ENCODE measurements around the gene TOR1AIP1.
"Not testable (repeated sequence)": the region's sequence is repeated elsewhere in the genome, so short reads cannot be mapped to it uniquely, and the experiment has no call there.

Gene TOR1AIP1

DNA sequence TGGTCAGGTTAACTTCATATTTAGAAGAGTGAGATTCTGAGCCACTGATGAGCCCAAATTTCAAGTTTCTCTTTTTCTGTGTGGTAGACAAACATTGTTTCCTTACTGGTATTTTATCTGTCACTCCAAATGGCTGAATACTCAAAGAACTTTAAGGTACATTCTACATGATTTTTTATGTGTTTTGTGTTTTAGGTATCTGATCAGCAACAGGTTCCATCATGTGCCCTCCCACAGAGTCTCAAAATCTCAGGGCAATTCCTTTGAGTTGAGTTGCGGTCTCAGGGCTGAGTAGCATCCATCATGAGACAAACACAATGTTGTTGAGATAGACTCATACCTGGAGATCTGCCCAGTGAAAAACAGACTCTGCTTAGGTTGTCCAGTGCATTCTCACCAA lies 57.9 kb downstream of the TOR1AIP1 start:
- no peak for ATAC-seq

DNA sequence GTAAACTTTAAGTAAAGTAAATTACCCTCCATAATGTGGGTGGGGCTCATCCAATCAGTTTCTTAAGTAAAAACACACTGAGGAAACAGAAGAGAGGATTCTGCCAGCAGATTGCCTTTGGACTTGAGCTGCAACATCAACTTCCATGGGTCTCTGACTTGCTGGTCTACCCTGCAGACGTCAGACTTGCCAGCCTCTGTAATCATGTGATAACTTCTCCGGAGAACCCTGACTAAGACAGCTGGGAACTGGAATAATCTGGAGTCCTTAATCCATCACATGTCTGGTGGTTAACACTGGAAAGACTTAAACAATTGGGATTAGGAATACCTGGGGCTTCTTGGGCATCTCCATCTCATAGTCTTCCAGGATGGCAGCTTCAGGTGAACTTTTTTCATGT lies 59.4 kb downstream of the TOR1AIP1 start:
- ATAC-seq: no peak

DNA sequence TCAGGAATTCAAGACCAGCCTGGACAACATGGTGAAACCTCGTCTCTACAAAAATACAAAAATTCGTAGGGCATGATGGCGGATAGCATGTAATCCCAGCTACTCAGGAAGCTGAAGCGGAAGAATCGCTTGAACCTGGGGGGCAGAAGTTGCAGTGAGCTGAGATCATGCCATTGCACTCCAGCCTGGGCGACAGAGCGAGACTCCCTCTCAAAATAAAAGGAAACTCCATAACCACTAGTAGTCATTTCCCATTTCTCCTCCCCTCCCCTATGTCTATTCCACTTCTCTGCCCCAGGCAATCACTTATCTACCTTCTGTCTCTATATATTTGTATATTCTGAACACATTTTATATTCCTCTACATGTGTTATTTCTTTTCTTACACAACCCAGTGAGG lies 68.6 kb downstream of the TOR1AIP1 start:
- no peak for ATAC-seq

- ATAC-seq: no peak
Measured at GRCh38 chr1:179951383-179952144, 69.5 kb downstream of the TOR1AIP1 start.

DNA sequence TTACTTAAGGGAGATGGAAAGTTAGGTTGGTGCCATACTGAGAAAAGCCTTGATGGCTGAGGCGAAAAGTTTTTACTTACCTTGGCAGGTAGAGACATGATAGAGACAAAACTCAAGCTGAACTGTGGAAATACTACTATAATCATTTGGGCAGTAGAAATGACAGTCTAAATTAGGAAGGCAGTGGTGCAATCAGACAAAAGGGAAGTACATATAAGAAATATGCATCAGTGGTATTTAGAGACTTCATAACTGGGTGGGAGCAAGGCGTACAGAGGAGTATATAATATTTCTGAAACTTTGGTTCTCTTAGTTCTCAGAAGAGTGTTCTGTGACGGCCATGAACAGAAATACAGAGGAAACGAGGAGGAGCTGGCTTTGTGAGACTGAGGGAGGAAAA lies 70.1 kb downstream of the TOR1AIP1 start:
- no peak for ATAC-seq

- peak; percentile 9 to 23 for ATAC-seq
Measured at GRCh38 chr1:179953974-179954492, 71.9 kb downstream of the TOR1AIP1 start.

- ATAC-seq: peak; percentile 95 to 96
Measured at GRCh38 chr1:179954493-179955286, 72.6 kb downstream of the TOR1AIP1 start, which contains the start of gene CEP350. Gene CEP350, plus strand, starts transcription at chr1:179954810. Its CDS starts 31,372 bp downstream, at chr1:179986182.

DNA sequence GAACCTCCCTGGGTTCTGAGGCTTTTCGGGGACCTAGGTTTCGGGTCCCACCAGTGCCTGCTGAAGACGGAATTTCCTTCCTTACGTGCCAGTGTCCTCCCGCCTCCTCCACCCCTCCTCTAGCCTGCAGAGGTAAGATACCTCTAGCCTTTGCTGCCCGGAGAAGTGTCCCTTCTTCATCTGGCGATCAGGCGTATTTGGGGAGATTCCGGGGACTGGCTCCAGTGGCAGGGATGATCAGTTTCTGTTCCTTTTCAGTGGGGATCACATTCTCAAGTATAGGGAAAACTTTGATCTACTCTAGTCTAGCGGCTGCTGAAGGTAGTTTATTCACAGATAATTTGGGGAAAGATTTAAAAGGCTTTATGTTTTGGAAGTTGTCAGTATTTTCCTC lies 73.2 kb downstream of the TOR1AIP1 start:
- no peak for ATAC-seq

- no peak for ATAC-seq
Measured at GRCh38 chr1:179955731-179956130, 73.6 kb downstream of the TOR1AIP1 start.

DNA sequence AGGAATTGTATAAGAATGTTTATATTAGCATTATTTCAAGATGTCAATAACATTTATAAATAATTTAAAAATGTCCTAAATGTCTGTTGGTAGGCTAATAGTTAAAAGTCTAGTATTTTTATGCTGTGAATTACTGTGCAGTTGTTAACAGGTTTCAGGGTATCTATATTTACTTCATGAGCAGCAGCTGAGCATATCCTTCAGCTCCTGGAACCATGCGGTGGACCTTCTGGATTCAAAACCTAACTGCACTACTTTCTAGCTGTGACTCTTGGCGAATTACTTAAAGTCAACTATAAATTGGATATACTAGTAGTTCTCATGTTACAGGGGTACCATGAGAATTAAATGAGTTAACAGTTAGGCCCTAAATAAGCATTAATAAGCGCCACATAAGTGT lies 76.3 kb downstream of the TOR1AIP1 start:
- ATAC-seq: no peak

DNA sequence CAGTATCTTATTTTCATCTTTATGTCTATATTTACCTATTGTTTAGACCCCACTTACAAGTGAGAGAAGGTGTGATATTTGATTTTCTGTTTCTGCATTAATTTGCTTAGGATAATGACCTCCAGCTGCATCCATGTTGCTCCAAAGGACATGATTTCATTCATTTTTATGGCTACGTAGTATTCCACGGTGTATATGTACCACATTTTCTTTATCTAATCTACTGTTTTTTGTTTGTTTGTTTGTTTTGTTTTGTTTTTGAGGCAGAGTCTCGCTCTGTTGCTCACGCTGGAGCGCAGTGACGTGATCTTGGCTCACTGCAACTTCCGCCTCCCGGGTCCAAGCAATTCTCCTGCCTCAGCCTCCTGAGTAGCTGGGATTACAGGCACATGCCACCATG lies 80.1 kb downstream of the TOR1AIP1 start:
- ATAC-seq: not testable (repeated sequence)

GRCh38 chr1:179966551-179966950 lies 84.5 kb downstream of the TOR1AIP1 start:
- ATAC-seq: no peak

DNA sequence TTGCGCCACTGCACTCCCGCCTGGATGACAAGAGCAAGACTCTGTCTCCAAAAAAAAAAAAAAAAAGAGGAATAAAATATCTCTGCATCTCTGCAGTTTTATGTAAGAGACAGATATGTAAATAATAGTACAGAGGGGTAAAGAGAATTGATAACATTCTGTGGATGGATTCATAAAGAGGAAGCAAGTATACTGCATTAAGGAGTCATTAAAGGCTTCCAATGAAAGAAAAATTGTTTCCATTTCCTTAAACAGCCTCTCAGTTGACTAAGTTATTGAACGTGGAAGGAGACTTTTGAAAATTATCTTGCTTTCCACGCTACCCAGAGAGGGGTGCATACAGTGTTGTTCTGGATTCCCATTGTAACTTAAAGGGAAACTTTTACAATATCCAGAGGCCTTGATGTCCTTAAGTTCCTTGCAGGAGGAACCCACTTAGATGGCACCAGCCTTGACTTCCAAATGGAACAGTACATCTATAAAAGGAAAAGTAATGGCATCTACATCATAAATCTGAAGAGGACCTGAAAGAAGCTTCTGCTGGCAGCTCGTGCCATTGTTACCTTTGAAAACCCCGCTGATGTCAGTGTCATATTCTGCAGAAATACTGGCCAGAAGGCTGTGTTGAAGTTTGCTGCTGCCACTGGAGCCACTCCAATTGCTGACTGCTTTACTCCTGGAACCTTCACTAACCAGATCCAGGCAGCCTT lies 86.4 kb downstream of the TOR1AIP1 start:
- no peak for ATAC-seq

- ATAC-seq: no peak
Measured at GRCh38 chr1:179968994-179969919, 87.2 kb downstream of the TOR1AIP1 start.
